Cardiac septum (tissue), 1 donor: ENCODE results near the gene TRAPPC2L. TPM values are rescaled to one million over a fixed set of nuclear protein-coding genes. Genes with fewer than 3 reads are reported as not detected.

Source experiments
- total RNA-seq: library from RNA; stranded (reverse); fragmentation: NEBNext Ultra II Directional; extraction: Animal tissue kit (Norgen Biotek cat#: 25700); gene quantifications from one replicate; pipeline ENCODE4 v1.2.1, GENCODE V29; 2021
- donor health status: DM: no; HTN: no; CAD: no.

Gene TRAPPC2L
- total RNA-seq, 1 donor from 2014 or later: 42.3 TPM

Other genes with a start within 250 kb of the TRAPPC2L start
- not detected for gene IL17C, start 218.6 kb upstream of the TRAPPC2L start, total RNA-seq
- 26.8 TPM for gene CYBA, start 206.1 kb upstream of the TRAPPC2L start, total RNA-seq
- 27.1 TPM for gene MVD, start 194.0 kb upstream of the TRAPPC2L start, total RNA-seq
- gene SNAI3, start 170.6 kb upstream of the TRAPPC2L start, total RNA-seq: 0.97 TPM
- gene RNF166, start 150.7 kb upstream of the TRAPPC2L start, total RNA-seq: 17.1 TPM
- 14.9 TPM for gene CTU2, start 150.6 kb upstream of the TRAPPC2L start, total RNA-seq
- 20.4 TPM for gene PIEZO1, start 71.9 kb upstream of the TRAPPC2L start, total RNA-seq
- gene CDT1, start 53.3 kb upstream of the TRAPPC2L start, total RNA-seq: 0.46 TPM
- 46.6 TPM for gene APRT, start 45.2 kb upstream of the TRAPPC2L start, total RNA-seq
- 18.0 TPM for gene GALNS, start 180 bp upstream of the TRAPPC2L start, total RNA-seq
- not detected for gene PABPN1L, start 9.5 kb downstream of the TRAPPC2L start, total RNA-seq
- 5.9 TPM for gene CBFA2T3, start 120.1 kb downstream of the TRAPPC2L start, total RNA-seq
- 14.7 TPM for gene ACSF3, start 236.7 kb downstream of the TRAPPC2L start, total RNA-seq